ENCODE results near the gene LIPT2. TPM values are rescaled to one million over a fixed set of nuclear protein-coding genes. Genes with fewer than 3 reads are reported as not detected.
A peak's percentile ranks its signal among the peaks of the same experiment; 100 is the strongest.

LIPT2 gene
- total and polyA plus RNA-seq, 8 donors: 0.71 to 4.1 (median 1.6) TPM

GRCh38 chr11:74478877-74479731 is 14.4 kb downstream of the LIPT2 start:
- Histone ChIP-seq H3K4me1 (no peaks in the 10 kb centered on the region), H3K9me3 (no peaks in the 10 kb centered on the region), H3K27me3 (no peaks in the 10 kb centered on the region), H3K27ac (no peak overlapping the region), H3K4me3 (no peak overlapping the region), H3K36me3 (no peaks in the 10 kb centered on the region)
- intact Hi-C loops (cut with DNase I): no loop called here
- FAIRE-seq (no peak), ATAC-seq (no peak), DNase-seq (no peak)
- no peak for TF ChIP-seq CTCF (IDR thresholded peaks at IDR 0.05)
- 70 to 80% methylated on average over 10 of the region's 10 CpGs for WGBS, 2 donors

GRCh38 chr11:74476536-74476935 is 17.0 kb downstream of the LIPT2 start:
- 79 to 93% methylated on average over 2 of the region's 2 CpGs for WGBS, 2 donors
- Histone ChIP-seq H3K9me3 (no peaks in the 10 kb centered on the region), H3K27me3 (no peaks in the 10 kb centered on the region), H3K4me1 (no peaks in the 10 kb centered on the region), H3K27ac (no peak overlapping the region), H3K36me3 (no peaks in the 10 kb centered on the region), H3K4me3 (no peak overlapping the region)
- FAIRE-seq: no peak
- intact Hi-C loops (cut with DNase I): no loop called here
- TF ChIP-seq CTCF (IDR thresholded peaks at IDR 0.05): no peak
- ATAC-seq: no peak
- no peak for DNase-seq

GRCh38 chr11:74474316-74474715 is 19.2 kb downstream of the LIPT2 start:
- no peaks in the 10 kb centered on the region for H3K4me1 ChIP-seq
- FAIRE-seq (no peak), DNase-seq (no peak), ATAC-seq (no peak)
- WGBS, 2 donors: 9 to 29% methylated on average over 1 of the region's 1 CpG
- TF ChIP-seq CTCF (IDR thresholded peaks at IDR 0.05): no peak
- no peak overlapping the region for H3K4me3 ChIP-seq
- H3K9me3 ChIP-seq: no peaks in the 10 kb centered on the region
- intact Hi-C loops (cut with DNase I): no loop called here
- no peaks in the 10 kb centered on the region for H3K27me3 ChIP-seq
- no peaks in the 10 kb centered on the region for H3K36me3 ChIP-seq
- H3K27ac ChIP-seq: no peak overlapping the region

GRCh38 chr11:74473382-74474173 is 19.9 kb downstream of the LIPT2 start:
- Histone ChIP-seq H3K4me1 (no peaks in the 10 kb centered on the region), H3K27me3 (no peaks in the 10 kb centered on the region), H3K36me3 (no peaks in the 10 kb centered on the region), H3K27ac (no peak overlapping the region), H3K4me3 (no peak overlapping the region), H3K9me3 (no peaks in the 10 kb centered on the region)
- no peak for TF ChIP-seq CTCF (IDR thresholded peaks at IDR 0.05)
- ATAC-seq (peak in 1 of 4 donors; percentile 46), FAIRE-seq (no peak), DNase-seq (no peak)
- 64 to 75% methylated on average over 10 of the region's 10 CpGs for WGBS, 2 donors
- intact Hi-C loops (cut with DNase I): no loop called here

All from pancreas (tissue), 10 donors.